ENCODE measurements around the gene RSPH1. TPM values are rescaled to one million over a fixed set of nuclear protein-coding genes. Genes with fewer than 3 reads are reported as not detected.

RSPH1 gene
- total and polyA plus RNA-seq, 2 of the 4 experiments (the other 2 are of a cell fraction): not detected

DNA sequence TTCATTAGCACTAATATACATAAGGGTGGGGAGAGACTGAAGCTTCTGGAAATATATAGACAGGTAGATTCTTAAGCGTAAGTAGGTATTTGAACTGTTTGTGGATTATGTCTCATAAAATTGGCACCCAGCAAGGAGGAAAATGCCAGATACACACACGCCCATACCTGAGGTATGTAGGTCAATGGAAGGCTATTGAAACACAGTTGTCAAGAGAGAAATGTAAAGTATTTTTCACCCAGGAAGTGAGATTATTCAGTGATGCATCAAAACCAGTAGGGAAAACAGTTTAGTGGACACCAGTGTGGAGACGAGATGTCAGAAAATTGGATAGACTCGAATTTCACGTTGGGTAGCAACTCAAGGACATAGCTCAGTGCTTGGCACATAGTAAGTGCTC is 4.7 kb upstream of the RSPH1 start:
- POLR2A ChIA-PET (ENCODE audit: unreplicated experiment): no interaction called here

More for the DNA sequence above, 4.7 kb upstream of the RSPH1 start:
- H4K5ac ChIP-seq (ENCODE audit: low read depth, low read length): no peak overlapping the region
- intact Hi-C loops (cut with micrococcal nuclease) (no loop called here), dilution Hi-C loops (cut with HindIII; ENCODE audit: low sequenced_read_pairs, unreplicated experiment) (no loop called here), in situ Hi-C loops (cut with MboI; ENCODE audit: low sequenced_read_pairs) (no loop called here)
- H4K20me1 ChIP-seq (ENCODE audit: insufficient read depth, low read length): no peaks in the 10 kb centered on the region
- no peak for DNase-seq
- no peak overlapping the region for H4K8ac ChIP-seq (ENCODE audit: low read depth in 2 of 2, low read length in 2 of 2)
- CTCF ChIA-PET: no interaction called here
- H3K9me1 ChIP-seq (ENCODE audit: insufficient read depth, low read length): 0 out of 2 replicates have a peak, but pooled peaks cover 4% of the 10 kb centered on the region
- H3K4me1 ChIP-seq (ENCODE audit: control insufficient read depth, insufficient read depth, low read length): no peaks in the 10 kb centered on the region
- WGBS, 2 experiments (ENCODE audit: extremely low coverage in 2 of 2, insufficient read length in 1 of 2): 72% methylated on average over 2 of the region's 5 CpGs; no CpG with 5 or more reads in 1 of the 2 experiments
- H3K36me3 ChIP-seq (ENCODE audit: control insufficient read depth, insufficient read depth, low read length): no peaks in the 10 kb centered on the region
- no peak overlapping the region for H3K27ac ChIP-seq (ENCODE audit: insufficient read depth, low read length)
- no peak overlapping the region for H3K14ac ChIP-seq (replicated peaks; ENCODE audit: low read depth, low read length)
- H3K9ac ChIP-seq (ENCODE audit: low read depth, low read length): no peak overlapping the region
- no peak overlapping the region for H2BK20ac ChIP-seq (ENCODE audit: low read depth, low read length)
- no peak overlapping the region for H2BK15ac ChIP-seq (ENCODE audit: low read depth, low read length)
- no peak overlapping the region for H2BK5ac ChIP-seq (ENCODE audit: low read depth, low read length, poor library complexity, severe bottlenecking)
- H3K79me1 ChIP-seq (ENCODE audit: low read depth in 1 of 2, low read length in 2 of 2): no peaks in the 10 kb centered on the region
- H2BK120ac ChIP-seq (ENCODE audit: low read depth, low read length): no peak overlapping the region
- no peak for ATAC-seq (ENCODE audit: low read depth)
- H3K27me3 ChIP-seq (ENCODE audit: control insufficient read depth, insufficient read depth, low read length): peaks cover 10% of the 10 kb centered on the region
- BruUV-seq (replicated peaks): no TSS peak
- H3K56ac ChIP-seq (ENCODE audit: extremely low read depth, insufficient read depth, low read length): no peak overlapping the region
- H4K91ac ChIP-seq (ENCODE audit: insufficient read depth, low read depth, low read length): no peak overlapping the region
- H3K23ac ChIP-seq (ENCODE audit: low read depth, low read length): no peak overlapping the region
- H3K4me2 ChIP-seq (ENCODE audit: low read depth, low read length): no peak overlapping the region
- no peak overlapping the region for H2AK5ac ChIP-seq (ENCODE audit: low read depth, low read length)
- H3K4ac ChIP-seq (ENCODE audit: low read depth, low read length): no peak overlapping the region
- H3K9me3 ChIP-seq (ENCODE audit: control insufficient read depth, insufficient read depth, low read length): no peaks in the 10 kb centered on the region
- TF ChIP-seq, protein P1, sequence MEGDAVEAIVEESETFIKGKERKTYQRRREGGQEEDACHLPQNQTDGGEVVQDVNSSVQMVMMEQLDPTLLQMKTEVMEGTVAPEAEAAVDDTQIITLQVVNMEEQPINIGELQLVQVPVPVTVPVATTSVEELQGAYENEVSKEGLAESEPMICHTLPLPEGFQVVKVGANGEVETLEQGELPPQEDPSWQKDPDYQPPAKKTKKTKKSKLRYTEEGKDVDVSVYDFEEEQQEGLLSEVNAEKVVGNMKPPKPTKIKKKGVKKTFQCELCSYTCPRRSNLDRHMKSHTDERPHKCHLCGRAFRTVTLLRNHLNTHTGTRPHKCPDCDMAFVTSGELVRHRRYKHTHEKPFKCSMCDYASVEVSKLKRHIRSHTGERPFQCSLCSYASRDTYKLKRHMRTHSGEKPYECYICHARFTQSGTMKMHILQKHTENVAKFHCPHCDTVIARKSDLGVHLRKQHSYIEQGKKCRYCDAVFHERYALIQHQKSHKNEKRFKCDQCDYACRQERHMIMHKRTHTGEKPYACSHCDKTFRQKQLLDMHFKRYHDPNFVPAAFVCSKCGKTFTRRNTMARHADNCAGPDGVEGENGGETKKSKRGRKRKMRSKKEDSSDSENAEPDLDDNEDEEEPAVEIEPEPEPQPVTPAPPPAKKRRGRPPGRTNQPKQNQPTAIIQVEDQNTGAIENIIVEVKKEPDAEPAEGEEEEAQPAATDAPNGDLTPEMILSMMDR (conservative IDR thresholded peaks at IDR 0.05; ENCODE audit: low read depth, low read length): no peak
- TF ChIP-seq RCOR1 (IDR thresholded peaks at IDR 0.05; ENCODE audit: insufficient replicate concordance, low read length) (no peak), MAZ (IDR thresholded peaks at IDR 0.05; ENCODE audit: borderline replicate concordance, low read depth, low read length) (no peak)
- no peak overlapping the region for H3K18ac ChIP-seq (ENCODE audit: low read depth, low read length)
- no peak overlapping the region for H3K4me3 ChIP-seq (ENCODE audit: insufficient read depth, low read depth, low read length)
- H2AK9ac ChIP-seq (replicated peaks; ENCODE audit: low read depth, low read length, poor library complexity): no peak overlapping the region
- H2AFZ ChIP-seq (replicated peaks; ENCODE audit: low read length, poor library complexity): no peak overlapping the region

Measured in IMR-90 (cell line).